K562 (cell line): ENCODE data around the gene CTDSPL. TPM values are rescaled to one million over a fixed set of nuclear protein-coding genes. Genes with fewer than 3 reads are reported as not detected.

Experiments used
- ELF4 ChIP-seq: fragments of 450-650 bp; formaldehyde crosslinking; IDR thresholded peaks from 2 replicates; pipeline ENCODE4 v1.4.0; 2022; ENCODE audit warnings: missing genetic modification characterization
- ILF3 ChIP-seq: fragments of 450-650 bp; IDR thresholded peaks from 2 replicates; pipeline ENCODE4 v1.6.1; 2018; ENCODE audit warnings: antibody characterized with exemption, mild to moderate bottlenecking, moderate library complexity, borderline replicate concordance
- MCM2 ChIP-seq: fragments of 450-650 bp; IDR thresholded peaks from 2 replicates; pipeline ENCODE4 v1.6.1; 2017; ENCODE audit warnings: low read depth, mild to moderate bottlenecking
- MCM5 ChIP-seq: fragments of 450-650 bp; IDR thresholded peaks from 2 replicates; pipeline ENCODE4 v1.6.1; 2016; ENCODE audit warnings: low read depth
- PYGO2 ChIP-seq: fragments of 450-650 bp; IDR thresholded peaks from 2 replicates; pipeline ENCODE4 v1.6.1; 2016; ENCODE audit warnings: mild to moderate bottlenecking, missing genetic modification characterization, moderate library complexity, missing compliant biosample characterization
- RBM25 ChIP-seq: fragments of 200-400 bp; formaldehyde crosslinking; IDR thresholded peaks from 2 replicates; pipeline ENCODE4 v1.6.1; 2018; ENCODE audit warnings: low read length, low read depth, moderate library complexity; ENCODE audit not compliant: severe bottlenecking
- SIN3A ChIP-seq, 2 experiments: fragments of 150-350 bp in 1 of 2; IDR thresholded peaks; 2 replicates each; pipeline ENCODE4 v1.6.1; 2011 to 2016; ENCODE audit warnings: borderline replicate concordance in 2 of 2, low read depth in 2 of 2, low read length in 2 of 2, mild to moderate bottlenecking in 2 of 2, moderate library complexity in 2 of 2; ENCODE audit not compliant: control insufficient read depth in 1 of 2
- TCFL5 ChIP-seq: fragments of 250-450 bp; sonication (Bioruptor Pico); conservative IDR thresholded peaks from 2 replicates; pipeline ENCODE4 v1.6.1; 2021; ENCODE audit warnings: mild to moderate bottlenecking, moderate library complexity, matching md5 sums
- TEAD1 ChIP-seq, 2 experiments: fragments of 450-650 bp in 1 of 2; sonication (generic) in 1 of 2; formaldehyde crosslinking; IDR thresholded peaks; 2 replicates each; pipeline versions ENCODE4 v1.4.0 to v1.8.0; 2020 to 2022; ENCODE audit warnings: mild to moderate bottlenecking in 2 of 2, missing genetic modification reagents in 1 of 2
- ZKSCAN8 ChIP-seq: fragments of 200-800 bp; sonication (Bioruptor generic); IDR thresholded peaks from 2 replicates; pipeline ENCODE4 v1.6.1; 2016; ENCODE audit warnings: missing genetic modification characterization, missing compliant biosample characterization
- ZNF175 ChIP-seq: fragments of 200-800 bp; sonication (Bioruptor generic); IDR thresholded peaks from 2 replicates; pipeline ENCODE4 v1.6.1; 2016; ENCODE audit warnings: low read depth, mild to moderate bottlenecking, missing genetic modification characterization, missing compliant biosample characterization
- ZNF644 ChIP-seq: fragments of 200-800 bp; sonication (Bioruptor generic); IDR thresholded peaks from 2 replicates; pipeline ENCODE4 v1.6.1; 2016; ENCODE audit warnings: low read depth, missing genetic modification characterization, missing compliant biosample characterization
- ZNF699 ChIP-seq: fragments of 250-450 bp; sonication (Bioruptor Pico); IDR thresholded peaks from 2 replicates; pipeline ENCODE4 v1.8.0; 2021; ENCODE audit warnings: mild to moderate bottlenecking, moderate library complexity; ENCODE audit not compliant: insufficient replicate concordance
- ZNF830 ChIP-seq: fragments of 250-450 bp; sonication (Bioruptor Pico); IDR thresholded peaks from 2 replicates; pipeline ENCODE4 v1.5.0; 2021; ENCODE audit warnings: mild to moderate bottlenecking
- polyA plus RNA-seq, 8 experiments: library from polyadenylated mRNA; depleted of rRNA in 4 of 8; stranded (reverse) in 5 of 8; unstranded in 3 of 8; fragments of >200 nt; fragmentation: Nextera tagmentation in 2 of 8; fragmentation: Illumina TruSeq in 1 of 8; extraction: Ambion mirVana in 2 of 8; extraction: Trizol in 1 of 8; gene quantifications; 2 replicates each; pipeline versions ENCODE4 v1.2.1 to v1.2.3, GENCODE V29; 2011 to 2014; ENCODE audit warnings: inconsistent platforms in 1 of 8, missing spikeins in 1 of 8
- total RNA-seq, 7 experiments: library from RNA; depleted of rRNA in 6 of 7; stranded (reverse); fragments of >200 nt in 6 of 7; fragmentation: Illumina TruSeq in 2 of 7; extraction: Trizol in 2 of 7; gene quantifications; 2 replicates each; pipeline versions ENCODE4 v1.2.1 to v1.2.3, GENCODE V29; 2011 to 2021; ENCODE audit warnings: low replicate concordance in 1 of 7
- TF ChIP-seq, protein P1 (sequence below): sonication (generic); formaldehyde crosslinking; IDR thresholded peaks from 2 replicates; pipeline ENCODE4 v1.8.0; 2022; ENCODE audit warnings: mild to moderate bottlenecking, missing genetic modification reagents, borderline replicate concordance
- TF ChIP-seq, protein P2 (sequence below): fragments of 250-450 bp; sonication (Bioruptor Pico); IDR thresholded peaks from 2 replicates; pipeline ENCODE4 v1.8.0; 2021; ENCODE audit warnings: mild to moderate bottlenecking, moderate library complexity
- TF ChIP-seq, protein P3 (sequence below): fragments of 450-650 bp; formaldehyde crosslinking; IDR thresholded peaks from 2 replicates; pipeline ENCODE4 v1.4.0; 2020; ENCODE audit warnings: mild to moderate bottlenecking, moderate library complexity
- TF ChIP-seq, protein P4 (sequence below): fragments of 450-650 bp; formaldehyde crosslinking; IDR thresholded peaks from 2 replicates; pipeline ENCODE4 v1.4.0; 2022; ENCODE audit warnings: mild to moderate bottlenecking, moderate library complexity
- TF ChIP-seq, protein P5 (sequence below): fragments of 450-650 bp; formaldehyde crosslinking; IDR thresholded peaks from 2 replicates; pipeline ENCODE4 v1.4.0; 2022; ENCODE audit warnings: missing genetic modification characterization

The CTDSPL gene
- total and polyA plus RNA-seq, 9 of the 15 experiments (the other 6 are each of a cell fraction or from before 2014, with no cell fraction given): 5.1 to 19.3 (median 11.3) TPM

DNA sequence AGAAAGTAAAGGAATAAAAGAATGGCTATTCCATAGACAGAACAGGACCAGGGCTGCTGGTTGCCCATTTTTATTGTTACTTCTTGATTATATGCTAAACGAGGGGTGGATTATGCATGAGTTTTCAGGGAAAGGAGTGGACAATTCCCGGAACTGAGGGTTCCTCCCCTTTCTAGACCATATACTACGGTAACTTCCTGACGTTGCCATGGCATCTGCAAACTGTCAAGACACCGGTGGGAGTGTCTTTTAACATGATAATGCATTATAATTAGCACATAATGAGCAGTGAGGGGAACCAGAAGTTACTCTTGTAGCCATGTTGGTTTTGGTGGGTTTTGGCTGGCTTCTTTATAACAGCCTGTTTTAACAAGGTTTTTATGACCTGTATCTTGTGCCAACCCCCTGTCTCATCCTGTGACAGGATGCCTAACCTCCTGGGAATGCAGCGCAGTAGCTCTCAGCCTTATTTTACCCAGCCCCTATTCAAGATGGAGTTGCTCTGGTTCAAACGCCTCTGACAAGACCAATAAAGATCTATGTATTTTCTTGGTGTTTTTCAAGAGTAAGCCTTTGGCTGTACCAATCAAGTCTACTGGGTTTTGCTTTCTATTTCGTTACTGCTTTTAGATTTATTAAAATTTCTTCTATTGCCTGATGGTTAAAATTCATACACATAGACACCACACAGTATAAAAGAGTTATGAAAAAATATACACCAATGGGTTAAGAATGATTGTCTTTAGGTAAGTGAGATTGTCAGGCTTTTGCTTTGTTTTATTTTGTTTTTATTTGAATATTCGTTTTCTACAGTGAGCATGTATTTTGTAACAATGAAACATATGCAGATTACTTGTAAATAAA lies 37.4 kb upstream of the CTDSPL start (continued):
- TF ChIP-seq ELF4 (CRISPR knock-in tag) (0 out of 2 replicates have a peak, but pooled peaks have one; percentile 66), ZNF699 (CRISPR knock-in tag) (no peak), TEAD1 (CRISPR knock-in tag; IDR thresholded peaks at IDR 0.05) (peak in 1 of 2 experiments; percentile 94; a peak in 2 of 4 replicates), ZNF830 (CRISPR knock-in tag) (no peak), ZNF175 (CRISPR knock-in tag) (peak; percentile 99), TCFL5 (peak; percentile 87), SIN3A (IDR thresholded peaks at IDR 0.05; ENCODE audit: borderline replicate concordance in 2 of 2, control insufficient read depth in 1 of 2, low read depth in 2 of 2, low read length in 2 of 2) (no peak), RBM25 (no peak), ILF3 (no peak), MCM2 (no peak), MCM5 (no peak), PYGO2 (tag) (peak; percentile 97), ZKSCAN8 (peak; percentile 97), ZNF644 (no peak; the same call in 1 of the 2 replicates)
- TF ChIP-seq, protein P1, sequence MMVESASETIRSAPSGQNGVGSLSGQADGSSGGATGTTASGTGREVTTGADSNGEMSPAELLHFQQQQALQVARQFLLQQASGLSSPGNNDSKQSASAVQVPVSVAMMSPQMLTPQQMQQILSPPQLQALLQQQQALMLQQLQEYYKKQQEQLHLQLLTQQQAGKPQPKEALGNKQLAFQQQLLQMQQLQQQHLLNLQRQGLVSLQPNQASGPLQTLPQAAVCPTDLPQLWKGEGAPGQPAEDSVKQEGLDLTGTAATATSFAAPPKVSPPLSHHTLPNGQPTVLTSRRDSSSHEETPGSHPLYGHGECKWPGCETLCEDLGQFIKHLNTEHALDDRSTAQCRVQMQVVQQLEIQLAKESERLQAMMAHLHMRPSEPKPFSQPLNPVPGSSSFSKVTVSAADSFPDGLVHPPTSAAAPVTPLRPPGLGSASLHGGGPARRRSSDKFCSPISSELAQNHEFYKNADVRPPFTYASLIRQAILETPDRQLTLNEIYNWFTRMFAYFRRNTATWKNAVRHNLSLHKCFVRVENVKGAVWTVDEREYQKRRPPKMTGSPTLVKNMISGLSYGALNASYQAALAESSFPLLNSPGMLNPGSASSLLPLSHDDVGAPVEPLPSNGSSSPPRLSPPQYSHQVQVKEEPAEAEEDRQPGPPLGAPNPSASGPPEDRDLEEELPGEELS (CRISPR knock-in tag): no peak
- TF ChIP-seq, protein P2, sequence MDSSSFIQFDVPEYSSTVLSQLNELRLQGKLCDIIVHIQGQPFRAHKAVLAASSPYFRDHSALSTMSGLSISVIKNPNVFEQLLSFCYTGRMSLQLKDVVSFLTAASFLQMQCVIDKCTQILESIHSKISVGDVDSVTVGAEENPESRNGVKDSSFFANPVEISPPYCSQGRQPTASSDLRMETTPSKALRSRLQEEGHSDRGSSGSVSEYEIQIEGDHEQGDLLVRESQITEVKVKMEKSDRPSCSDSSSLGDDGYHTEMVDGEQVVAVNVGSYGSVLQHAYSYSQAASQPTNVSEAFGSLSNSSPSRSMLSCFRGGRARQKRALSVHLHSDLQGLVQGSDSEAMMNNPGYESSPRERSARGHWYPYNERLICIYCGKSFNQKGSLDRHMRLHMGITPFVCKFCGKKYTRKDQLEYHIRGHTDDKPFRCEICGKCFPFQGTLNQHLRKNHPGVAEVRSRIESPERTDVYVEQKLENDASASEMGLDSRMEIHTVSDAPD (CRISPR knock-in tag): no peak
- TF ChIP-seq, protein P3, sequence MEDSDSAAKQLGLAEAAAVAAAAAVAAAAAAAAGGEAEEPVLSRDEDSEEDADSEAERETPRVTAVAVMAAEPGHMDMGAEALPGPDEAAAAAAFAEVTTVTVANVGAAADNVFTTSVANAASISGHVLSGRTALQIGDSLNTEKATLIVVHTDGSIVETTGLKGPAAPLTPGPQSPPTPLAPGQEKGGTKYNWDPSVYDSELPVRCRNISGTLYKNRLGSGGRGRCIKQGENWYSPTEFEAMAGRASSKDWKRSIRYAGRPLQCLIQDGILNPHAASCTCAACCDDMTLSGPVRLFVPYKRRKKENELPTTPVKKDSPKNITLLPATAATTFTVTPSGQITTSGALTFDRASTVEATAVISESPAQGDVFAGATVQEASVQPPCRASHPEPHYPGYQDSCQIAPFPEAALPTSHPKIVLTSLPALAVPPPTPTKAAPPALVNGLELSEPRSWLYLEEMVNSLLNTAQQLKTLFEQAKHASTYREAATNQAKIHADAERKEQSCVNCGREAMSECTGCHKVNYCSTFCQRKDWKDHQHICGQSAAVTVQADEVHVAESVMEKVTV (CRISPR knock-in tag): 0 out of 2 replicates have a peak, but pooled peaks have one; percentile 24
- TF ChIP-seq, protein P4, sequence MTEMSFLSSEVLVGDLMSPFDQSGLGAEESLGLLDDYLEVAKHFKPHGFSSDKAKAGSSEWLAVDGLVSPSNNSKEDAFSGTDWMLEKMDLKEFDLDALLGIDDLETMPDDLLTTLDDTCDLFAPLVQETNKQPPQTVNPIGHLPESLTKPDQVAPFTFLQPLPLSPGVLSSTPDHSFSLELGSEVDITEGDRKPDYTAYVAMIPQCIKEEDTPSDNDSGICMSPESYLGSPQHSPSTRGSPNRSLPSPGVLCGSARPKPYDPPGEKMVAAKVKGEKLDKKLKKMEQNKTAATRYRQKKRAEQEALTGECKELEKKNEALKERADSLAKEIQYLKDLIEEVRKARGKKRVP: peak; percentile 88
- TF ChIP-seq, protein P5, sequence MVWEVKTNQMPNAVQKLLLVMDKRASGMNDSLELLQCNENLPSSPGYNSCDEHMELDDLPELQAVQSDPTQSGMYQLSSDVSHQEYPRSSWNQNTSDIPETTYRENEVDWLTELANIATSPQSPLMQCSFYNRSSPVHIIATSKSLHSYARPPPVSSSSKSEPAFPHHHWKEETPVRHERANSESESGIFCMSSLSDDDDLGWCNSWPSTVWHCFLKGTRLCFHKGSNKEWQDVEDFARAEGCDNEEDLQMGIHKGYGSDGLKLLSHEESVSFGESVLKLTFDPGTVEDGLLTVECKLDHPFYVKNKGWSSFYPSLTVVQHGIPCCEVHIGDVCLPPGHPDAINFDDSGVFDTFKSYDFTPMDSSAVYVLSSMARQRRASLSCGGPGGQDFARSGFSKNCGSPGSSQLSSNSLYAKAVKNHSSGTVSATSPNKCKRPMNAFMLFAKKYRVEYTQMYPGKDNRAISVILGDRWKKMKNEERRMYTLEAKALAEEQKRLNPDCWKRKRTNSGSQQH (CRISPR knock-in tag): peak; percentile 95
